RPMI7951 (cell line): ENCODE data around the gene OTX2. TPM values are rescaled to one million over a fixed set of nuclear protein-coding genes. Genes with fewer than 3 reads are reported as not detected.

Experiments used
- DNase-seq: peaks from one replicate; pipeline ENCODE4 v3.0.0-alpha.2; 2012; ENCODE audit warnings: low read depth
- total RNA-seq: library from RNA; depleted of rRNA; stranded (reverse); fragments of >200 nt; shearing (Covaris generic); gene quantifications from 2 replicates; pipeline ENCODE4 v1.2.3, GENCODE V29; 2014; rRNA removed

Gene OTX2
- total RNA-seq = not detected in 2 replicates

- no peak for DNase-seq
Observed at GRCh38 chr14:56810147-56810719, at the start of gene OTX2. TSS of gene OTX2 (minus strand) at chr14:56810479. CDS start at chr14:56805456, 5,023 bp downstream.

GRCh38 chr14:56858422-56858821 lies 48.1 kb upstream of the OTX2 start:
- DNase-seq = no peak

- no peak for DNase-seq
Observed at GRCh38 chr14:56857216-56857615, 46.9 kb upstream of the OTX2 start.

GRCh38 chr14:56855891-56856461 lies 45.7 kb upstream of the OTX2 start:
- DNase-seq = no peak

- no peak for DNase-seq
Observed at GRCh38 chr14:56854325-56854724, 44.0 kb upstream of the OTX2 start.

- no peak for DNase-seq
Observed at GRCh38 chr14:56846970-56847930, 37.0 kb upstream of the OTX2 start.

GRCh38 chr14:56844406-56845002 lies 34.2 kb upstream of the OTX2 start:
- no peak for DNase-seq

GRCh38 chr14:56841611-56842010 lies 31.3 kb upstream of the OTX2 start:
- DNase-seq = no peak

GRCh38 chr14:56840221-56840620 lies 29.9 kb upstream of the OTX2 start:
- DNase-seq = no peak

GRCh38 chr14:56829151-56829550 lies 18.9 kb upstream of the OTX2 start:
- DNase-seq = no peak

GRCh38 chr14:56826214-56826613 lies 15.9 kb upstream of the OTX2 start:
- no peak for DNase-seq

- no peak for DNase-seq
Observed at GRCh38 chr14:56821805-56822610, 11.7 kb upstream of the OTX2 start.

- no peak for DNase-seq
Observed at GRCh38 chr14:56821177-56821576, 10.9 kb upstream of the OTX2 start.

GRCh38 chr14:56817396-56817921 lies 7.2 kb upstream of the OTX2 start:
- DNase-seq = no peak

GRCh38 chr14:56816574-56817391 lies 6.5 kb upstream of the OTX2 start:
- DNase-seq = no peak

GRCh38 chr14:56815745-56816144 lies 5.5 kb upstream of the OTX2 start:
- DNase-seq = no peak

- no peak for DNase-seq
Observed at GRCh38 chr14:56814969-56815700, 4.9 kb upstream of the OTX2 start.

GRCh38 chr14:56814519-56814959 lies 4.3 kb upstream of the OTX2 start:
- DNase-seq = no peak

GRCh38 chr14:56813143-56813551 lies 2.9 kb upstream of the OTX2 start:
- no peak for DNase-seq
